Mucosa of gallbladder (tissue), 1 donor: ENCODE measurements around the gene MSTO1. TPM values are rescaled to one million over a fixed set of nuclear protein-coding genes. Genes with fewer than 3 reads are reported as not detected.

Experiments used
- total RNA-seq: library from RNA; stranded (reverse); gene quantifications from one replicate; pipeline ENCODE4 v1.2.1, GENCODE V29; 2021
- donor health status: DM: no; HTN: no; CAD: no.

MSTO1 gene
- total RNA-seq, 1 donor from 2014 or later, result 29.9 TPM

Other genes starting within 250 kb of the MSTO1 start
- gene ASH1L, start 47.4 kb upstream of the MSTO1 start, total RNA-seq, result 52.2 TPM
- gene YY1AP1, start 78.6 kb downstream of the MSTO1 start, total RNA-seq, result 54.9 TPM
- gene DAP3, start 78.9 kb downstream of the MSTO1 start, total RNA-seq, result 81.5 TPM
- gene GON4L, start 247.0 kb downstream of the MSTO1 start, total RNA-seq, result 44.5 TPM
- gene SYT11, start 249.3 kb downstream of the MSTO1 start, total RNA-seq, result 23.4 TPM